HG03520 (cell line): ENCODE results near the gene LPCAT4.
"Not testable (repeated sequence)": the region's sequence is repeated elsewhere in the genome, so short reads cannot be mapped to it uniquely, and the experiment has no call there.

ENCODE experiments used
- ATAC-seq: cut with Tn5 transposase; IDR thresholded peaks from one replicate; pipeline ENCODE4 v1.9.1; 2021; ENCODE audit warnings: mild to moderate bottlenecking, moderate library complexity; ENCODE audit not compliant: unreplicated experiment

The LPCAT4 gene, protein sequence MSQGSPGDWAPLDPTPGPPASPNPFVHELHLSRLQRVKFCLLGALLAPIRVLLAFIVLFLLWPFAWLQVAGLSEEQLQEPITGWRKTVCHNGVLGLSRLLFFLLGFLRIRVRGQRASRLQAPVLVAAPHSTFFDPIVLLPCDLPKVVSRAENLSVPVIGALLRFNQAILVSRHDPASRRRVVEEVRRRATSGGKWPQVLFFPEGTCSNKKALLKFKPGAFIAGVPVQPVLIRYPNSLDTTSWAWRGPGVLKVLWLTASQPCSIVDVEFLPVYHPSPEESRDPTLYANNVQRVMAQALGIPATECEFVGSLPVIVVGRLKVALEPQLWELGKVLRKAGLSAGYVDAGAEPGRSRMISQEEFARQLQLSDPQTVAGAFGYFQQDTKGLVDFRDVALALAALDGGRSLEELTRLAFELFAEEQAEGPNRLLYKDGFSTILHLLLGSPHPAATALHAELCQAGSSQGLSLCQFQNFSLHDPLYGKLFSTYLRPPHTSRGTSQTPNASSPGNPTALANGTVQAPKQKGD

DNA sequence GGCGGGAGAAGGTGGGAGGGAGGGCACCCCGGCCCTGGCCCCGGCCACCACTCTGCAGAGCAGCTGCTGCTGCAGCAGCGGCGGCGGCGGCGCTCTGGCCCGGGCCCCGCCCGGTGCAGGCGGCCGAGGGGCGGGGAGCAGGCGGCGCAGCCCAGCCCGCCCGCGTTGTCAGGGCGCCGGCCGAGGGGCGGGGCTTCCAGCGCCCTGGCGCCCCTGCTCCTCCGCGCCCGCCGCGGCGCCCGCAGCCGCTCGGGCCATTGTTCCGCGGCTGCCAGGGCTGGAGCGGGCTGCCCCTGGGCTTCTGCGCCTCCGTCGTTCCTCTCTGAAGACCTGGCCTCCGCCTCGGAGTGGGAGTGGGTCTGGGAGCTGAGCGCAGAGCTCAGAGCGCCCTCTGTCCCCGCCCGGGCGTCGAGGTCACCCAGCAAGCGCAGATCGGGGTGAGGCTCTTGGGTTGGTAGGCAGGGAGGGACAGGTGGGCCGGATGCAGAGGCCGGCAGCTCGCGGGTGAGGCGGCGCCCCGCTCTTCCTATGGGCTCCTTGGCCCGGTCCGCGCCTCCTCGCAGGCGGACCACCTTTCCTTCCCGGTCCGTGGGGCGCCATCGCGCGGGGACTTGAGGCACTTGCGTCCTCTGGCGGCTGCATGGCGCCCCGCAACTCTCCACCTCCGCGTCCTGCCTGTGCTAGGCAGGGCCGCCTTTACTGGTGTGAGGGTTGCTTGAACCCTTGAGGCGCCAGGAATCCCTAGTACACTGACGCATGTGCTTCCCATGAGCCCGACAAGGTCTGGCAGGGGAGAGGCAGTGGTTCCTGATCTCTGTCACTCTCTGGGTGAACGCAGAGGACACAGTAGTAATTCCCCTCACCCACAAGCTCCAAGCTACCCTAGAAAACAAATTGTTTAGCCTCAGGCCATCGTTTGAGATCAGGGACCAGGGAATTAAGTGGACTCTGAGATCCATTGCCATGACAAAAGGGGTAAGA, at the start of gene LPCAT4:
Gene LPCAT4, minus strand, starts transcription at position 96 of the 981 bp plus-strand sequence. CDS start 96 bp downstream, outside the sequence.
- peak; percentile 70 for ATAC-seq

DNA sequence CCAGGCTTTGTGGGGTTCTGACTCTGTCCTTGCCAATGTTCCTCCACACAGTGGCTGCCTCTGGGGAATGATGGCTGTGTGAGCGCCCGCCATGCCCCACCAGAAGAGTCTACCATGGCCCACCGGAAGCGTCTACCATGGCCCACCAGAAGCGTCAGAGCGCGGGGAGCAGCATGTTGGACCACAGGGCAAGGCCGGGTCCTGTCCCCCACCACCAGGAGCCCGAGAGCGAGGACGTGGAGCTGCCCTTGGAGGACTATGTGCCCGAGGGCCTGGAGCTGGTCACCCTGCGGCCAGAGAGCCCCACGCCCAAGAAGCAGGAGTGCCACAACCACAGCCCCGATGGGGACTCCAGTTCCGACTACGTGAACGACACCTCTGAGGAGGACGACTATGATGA, 42.5 kb upstream of the LPCAT4 start:
- not testable (repeated sequence) for ATAC-seq

DNA sequence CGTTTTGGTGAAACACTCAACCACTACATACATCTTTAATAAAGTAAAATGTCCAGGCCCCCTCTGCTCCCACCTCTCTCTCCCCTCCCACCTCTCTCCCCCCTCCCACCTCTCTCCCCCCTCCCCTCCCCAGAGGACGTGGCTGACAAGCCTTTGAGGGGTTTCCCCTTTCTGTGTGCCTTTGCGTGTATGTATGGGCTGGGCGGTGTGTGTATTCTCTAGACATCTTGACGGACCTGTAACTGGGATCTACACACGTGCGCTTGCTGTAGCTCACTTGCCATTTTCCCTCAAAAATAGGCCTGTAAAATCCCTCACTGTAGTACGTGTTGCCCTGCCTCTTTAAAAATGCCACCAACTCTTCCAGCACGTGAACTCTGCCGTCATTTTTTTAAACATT, 42.0 kb upstream of the LPCAT4 start:
- not testable (repeated sequence) for ATAC-seq

DNA sequence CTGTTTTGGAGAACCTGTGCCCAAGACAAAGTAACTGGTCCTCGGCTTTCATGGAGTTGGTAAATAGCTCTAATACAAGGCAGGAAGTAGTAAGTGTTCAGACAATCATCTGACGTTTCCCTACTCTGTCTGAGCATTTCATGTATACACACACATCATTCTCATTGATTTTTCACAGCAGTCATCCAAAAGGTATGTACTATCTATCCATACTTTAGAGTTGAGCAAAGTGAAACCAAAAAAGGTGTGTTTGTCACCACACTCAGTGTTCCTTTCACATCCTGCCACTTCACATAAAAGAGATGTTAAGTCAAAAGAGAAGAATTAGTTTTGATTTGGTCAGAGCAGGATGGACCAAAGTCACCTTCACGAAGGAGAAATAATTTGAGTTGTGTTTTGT, 36.9 kb upstream of the LPCAT4 start:
- ATAC-seq, result not testable (repeated sequence)

DNA sequence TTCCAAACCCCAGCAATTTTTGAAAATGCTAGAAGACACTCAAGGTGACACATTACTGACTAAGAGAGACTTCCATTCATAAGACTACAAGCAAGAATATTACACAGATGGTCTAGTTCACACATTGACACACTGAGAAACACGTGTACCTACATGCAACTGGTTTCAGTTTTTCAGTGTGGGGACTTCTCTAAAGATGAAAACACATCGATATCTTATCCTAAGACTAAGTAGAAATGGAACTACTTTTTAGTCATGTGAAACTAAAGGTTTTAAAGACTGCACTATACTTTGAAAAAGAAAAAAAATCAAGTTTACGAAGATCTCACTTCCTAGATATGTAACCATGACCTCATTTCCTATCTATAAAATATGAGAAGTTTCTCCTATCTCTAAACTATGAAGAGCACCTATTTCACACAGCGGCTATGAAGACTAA, 36.2 kb upstream of the LPCAT4 start:
- ATAC-seq, result not testable (repeated sequence)

DNA sequence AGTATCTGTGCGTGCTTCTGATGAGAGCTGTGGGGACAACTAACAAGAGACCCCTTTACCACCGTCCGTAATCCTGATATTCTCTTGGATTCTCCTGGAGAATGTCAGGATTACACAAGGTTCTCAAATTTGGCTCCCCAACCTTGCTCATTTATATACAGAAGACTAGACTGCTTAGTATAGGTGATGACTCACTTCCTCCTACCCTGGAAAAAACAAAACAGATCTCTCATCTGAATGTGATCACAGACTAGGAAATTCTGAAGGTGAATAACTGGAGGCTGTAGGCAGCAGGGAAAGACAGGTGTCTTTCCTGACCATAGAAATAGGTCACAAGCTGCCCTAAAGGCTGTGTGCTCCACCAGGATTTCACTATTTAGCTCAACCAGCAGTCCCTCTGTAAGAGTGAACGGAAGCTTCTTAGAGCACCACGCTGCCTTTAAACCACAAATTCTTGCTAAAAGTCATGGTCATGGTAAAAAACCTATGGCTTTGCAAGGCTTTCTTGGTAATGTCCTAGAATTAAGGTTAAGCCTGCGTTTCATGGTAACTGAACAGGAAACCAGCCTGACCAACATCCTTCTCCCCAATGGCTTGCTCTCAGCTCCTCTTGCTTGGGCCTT, 30.8 kb upstream of the LPCAT4 start:
- not testable (repeated sequence) for ATAC-seq

DNA sequence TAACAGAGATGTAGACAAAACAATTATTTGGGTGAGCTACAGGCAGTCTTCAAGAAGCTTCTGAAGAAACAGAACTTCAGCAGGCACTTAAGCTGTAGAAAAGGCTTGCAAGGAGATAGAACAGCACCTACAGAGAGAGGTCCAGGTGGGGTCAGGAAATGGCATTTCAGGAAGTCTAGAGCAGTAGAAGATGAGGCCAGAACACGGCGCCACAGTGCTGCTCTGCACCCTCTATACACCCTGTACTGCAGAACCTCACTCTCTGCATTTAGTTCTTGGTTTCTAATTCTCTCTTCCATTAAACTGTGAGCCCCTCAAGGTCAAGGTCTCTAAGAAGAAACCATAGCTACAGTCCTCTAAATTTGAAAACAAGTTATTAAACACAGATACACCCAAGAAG, 26.0 kb upstream of the LPCAT4 start:
- not testable (repeated sequence) for ATAC-seq

DNA sequence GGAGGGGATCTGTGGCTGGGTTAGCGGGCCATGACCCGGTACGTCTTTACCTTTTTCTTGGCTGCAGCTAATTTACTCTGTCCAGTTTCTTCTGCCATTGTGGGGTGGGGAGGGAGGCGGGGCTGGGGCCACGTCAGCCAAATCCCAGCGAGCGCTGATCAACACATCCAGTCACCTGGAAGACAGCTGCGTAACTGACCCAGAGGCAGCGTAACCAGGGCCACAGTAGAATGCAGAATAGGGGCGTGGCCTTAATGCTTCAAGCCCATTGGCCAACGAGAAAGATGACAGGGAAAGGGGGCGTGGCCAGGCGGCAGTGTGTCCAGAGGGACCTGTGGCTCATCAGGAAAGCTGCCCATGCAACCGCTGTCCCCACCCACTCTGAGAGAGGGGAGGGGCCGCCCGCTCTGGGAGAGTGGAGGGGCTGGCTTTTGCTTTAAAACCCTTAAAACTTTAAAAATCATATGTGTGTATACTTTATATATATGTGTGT, 22.6 kb upstream of the LPCAT4 start:
- ATAC-seq, result not testable (repeated sequence)

DNA sequence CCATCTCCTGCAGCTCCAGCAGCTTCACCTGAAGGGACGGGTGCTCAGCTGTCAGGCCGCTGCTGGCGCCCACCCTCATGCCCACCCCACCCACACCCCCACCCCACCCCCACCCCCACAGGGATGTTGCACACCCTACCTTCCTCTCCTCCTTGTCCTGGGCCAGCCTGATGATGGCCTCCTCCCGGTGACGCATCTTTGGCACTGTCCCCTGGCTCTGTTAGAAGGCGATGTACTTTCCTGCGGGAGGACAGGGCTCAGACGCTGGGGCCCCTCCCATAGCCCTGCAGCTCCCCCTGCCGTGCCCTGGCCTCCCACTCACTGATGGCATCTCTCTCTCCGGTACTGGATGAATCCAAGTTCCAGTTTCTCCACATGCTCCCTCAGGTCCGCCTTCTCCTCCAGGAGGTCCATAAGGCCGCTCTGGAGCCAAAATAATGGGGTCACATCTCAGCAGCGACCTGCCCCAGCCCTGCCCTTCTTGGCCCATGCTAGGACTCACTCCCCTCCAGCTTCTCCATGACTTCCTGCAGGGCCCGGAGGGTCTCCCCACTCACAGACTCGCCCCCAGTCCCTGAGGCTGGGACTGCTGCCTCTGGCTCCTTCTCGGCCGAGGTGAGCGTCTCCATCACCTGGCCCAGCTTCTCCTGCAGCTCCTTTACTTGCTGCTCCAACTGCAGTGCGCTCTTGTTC, 15.0 kb upstream of the LPCAT4 start:
- not testable (repeated sequence) for ATAC-seq

DNA sequence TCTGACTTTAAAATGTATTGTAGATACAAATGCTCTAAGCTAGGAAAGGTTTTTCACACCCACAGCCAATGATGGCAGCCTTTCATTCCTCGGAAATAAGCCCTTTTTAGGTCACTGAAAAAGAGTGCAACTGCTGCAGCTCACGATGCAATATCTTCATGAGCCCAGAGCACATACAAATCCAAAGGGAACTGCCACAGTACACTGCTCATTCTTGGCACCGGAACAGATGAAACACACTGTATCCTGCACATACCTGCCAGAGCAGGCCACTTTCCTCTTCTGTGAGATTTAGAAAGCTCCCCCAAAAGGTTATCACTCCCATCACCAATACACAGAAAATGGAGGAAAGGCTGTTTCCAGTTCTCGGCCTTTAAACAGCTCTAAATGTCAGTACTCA, 13.5 kb upstream of the LPCAT4 start:
- not testable (repeated sequence) for ATAC-seq

DNA sequence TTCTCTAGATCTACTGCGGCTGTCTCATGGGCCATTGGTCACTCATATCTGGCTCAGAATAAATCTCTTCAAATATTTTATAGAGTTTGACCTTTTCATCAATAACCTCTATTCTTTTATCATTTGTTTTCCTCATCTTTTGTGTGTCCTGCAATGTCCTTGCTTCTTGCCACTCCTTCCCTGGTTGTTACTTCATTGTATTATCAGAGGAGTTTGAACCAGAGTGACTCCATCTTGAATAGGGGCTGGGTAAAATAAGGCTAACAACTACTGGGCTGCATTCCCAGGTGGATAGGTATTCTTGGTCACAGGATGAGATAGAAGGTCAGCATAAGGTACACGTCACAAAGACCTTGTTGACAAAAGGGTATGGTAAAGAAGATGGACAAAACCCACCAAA, 9.9 kb upstream of the LPCAT4 start:
- ATAC-seq, result no peak

DNA sequence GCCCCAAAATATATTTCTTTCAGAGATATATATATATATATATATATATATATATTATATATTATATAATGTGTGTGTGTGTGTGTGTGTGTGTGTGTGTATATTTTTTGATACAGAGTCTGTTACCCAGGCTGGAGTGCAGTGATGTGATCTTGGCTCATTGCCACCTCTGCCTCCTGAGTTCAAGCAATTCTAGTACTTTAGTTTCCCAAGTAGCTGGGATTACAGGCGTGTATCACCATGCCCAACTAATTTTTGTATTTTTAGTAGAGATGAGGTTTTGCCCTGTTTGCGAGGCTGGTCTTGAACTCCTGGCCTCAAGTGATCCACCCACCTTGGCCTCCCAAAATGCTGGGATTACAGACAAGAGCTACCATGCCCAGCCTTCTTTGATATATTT, 8.5 kb upstream of the LPCAT4 start:
- ATAC-seq, result not testable (repeated sequence)

DNA sequence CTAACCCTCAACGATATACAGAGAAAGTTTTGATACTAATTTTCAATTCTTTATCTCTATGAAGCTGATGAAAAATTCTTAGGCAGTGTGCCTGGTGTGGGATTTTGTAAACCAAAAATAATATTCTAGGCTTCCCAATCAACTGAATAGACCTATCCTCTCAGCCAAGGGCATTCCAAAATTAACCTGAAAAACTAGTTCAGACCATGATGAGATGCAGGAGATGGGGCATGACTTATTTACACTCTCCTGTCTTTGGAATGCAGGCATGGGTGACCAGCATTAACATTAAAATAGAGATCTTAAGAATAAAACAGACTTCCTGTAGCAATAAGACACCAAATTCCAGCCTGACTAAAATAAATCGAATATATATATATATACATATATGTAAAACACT, 7.8 kb upstream of the LPCAT4 start:
- no peak for ATAC-seq

DNA sequence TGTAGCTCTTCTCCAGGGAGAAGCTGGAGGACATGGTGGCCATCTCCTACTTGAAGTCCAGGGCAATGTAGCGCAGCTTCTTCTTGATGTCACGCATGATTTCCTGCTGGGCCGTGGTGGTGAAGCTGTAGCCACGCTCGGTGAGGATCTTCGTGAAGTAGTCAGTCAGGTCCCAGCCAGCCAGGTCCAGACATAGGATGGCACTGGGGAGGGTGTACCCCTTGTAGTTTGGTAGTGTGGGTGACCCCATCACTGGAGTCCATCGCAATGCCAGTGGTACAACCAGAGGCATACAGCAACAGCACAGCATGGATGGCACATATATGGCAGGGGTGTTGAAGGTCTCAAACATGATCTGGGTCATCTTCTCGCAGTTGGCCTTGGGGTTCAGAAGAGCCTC, 7.0 kb upstream of the LPCAT4 start:
- no peak for ATAC-seq

DNA sequence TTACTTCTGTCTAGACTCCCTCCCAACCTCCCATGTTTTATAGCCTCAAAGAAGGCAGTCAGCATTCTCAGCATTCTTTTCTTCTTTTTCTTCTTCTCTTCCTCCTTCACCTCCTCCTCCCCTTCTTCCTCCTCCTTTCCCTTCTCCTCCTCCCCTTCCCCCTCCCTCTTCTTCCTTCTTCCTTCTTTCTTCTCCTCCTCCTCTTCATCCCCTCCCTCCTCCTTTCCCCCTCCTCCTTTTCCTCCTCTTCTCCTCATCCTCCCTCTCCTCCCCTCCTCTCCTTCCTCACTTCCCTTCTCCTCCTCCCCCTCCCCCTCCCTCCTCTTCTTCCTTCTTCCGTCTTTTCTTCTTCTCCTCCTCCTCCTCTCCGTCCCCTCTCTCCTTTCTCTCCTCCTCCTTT, 3.6 kb upstream of the LPCAT4 start:
- no peak for ATAC-seq

DNA sequence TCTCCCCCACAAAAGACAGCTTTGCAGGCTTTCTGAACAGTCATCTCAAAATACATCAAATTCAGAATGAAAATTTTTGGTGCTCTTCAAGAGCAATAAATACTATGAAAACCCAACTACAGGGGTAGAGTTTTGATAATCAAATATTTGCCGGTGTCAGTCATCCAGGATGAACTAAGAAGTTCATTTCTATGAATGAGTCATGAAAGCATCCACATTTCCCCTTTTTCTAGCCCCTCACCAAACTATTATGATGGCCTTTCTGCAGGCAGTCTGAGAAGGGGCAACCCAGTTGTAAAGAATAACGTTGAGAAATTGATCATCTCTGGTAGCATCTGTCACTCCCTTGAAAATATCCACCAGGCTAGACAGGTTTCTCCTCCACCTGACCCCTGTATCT, 3.1 kb upstream of the LPCAT4 start:
- no peak for ATAC-seq

DNA sequence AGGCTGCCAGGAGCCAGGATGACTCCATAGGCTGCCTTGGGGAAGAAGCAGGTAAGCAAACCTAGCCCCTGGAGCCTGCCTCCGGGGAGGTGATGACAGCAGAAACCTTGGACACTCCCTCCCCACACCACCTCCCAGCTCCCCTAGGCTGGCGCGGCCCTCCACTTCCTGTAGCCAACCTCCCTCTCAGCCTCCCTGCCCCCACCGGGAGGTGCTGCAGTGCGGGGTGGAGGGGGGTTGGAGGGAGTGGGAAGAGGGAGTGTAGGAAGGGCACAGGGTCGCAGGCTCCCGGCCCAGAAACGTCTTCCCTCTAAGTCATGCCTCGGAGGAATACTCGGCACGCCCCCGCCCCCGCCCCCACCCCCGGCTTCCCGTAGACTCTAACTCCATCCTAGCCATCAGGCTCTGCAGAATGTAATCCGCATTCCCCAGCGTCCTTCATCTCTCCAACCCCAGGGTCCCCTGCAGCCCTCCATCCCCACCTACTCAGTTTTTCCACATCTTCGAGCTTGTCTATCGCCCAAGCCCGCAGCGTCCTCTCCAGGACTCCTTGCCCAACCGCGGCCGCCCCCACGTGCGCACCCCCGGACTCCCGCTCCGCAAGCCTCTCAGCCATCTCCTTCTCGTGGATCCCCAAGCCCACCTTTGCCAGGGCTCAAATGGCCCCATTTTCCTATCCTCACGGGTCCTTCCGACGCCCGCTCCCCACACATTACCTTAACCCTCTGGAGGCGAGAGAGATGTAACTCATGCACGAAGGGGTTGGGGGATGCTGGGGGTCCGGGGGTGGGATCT, 528 bp downstream of the LPCAT4 start:
- no peak for ATAC-seq

DNA sequence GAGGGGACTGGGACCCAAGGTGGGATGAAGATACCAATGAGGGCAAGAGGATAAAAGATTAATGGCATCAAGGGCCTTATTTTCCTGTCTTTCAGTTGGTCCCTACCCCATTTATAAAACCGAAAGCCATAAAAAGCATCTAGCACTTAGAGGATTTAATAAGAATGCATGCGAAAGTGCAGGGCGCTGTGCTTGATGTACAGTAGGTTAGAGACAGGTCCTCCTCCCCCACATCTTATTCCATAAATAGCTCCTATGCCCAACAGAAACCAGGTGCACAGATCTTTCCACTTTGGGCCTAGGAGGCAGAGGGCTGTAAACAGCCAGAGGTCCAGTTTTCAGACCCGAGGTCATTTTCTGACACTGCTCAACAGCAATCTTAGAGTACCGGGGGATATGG, 1.2 kb downstream of the LPCAT4 start:
- no peak for ATAC-seq

DNA sequence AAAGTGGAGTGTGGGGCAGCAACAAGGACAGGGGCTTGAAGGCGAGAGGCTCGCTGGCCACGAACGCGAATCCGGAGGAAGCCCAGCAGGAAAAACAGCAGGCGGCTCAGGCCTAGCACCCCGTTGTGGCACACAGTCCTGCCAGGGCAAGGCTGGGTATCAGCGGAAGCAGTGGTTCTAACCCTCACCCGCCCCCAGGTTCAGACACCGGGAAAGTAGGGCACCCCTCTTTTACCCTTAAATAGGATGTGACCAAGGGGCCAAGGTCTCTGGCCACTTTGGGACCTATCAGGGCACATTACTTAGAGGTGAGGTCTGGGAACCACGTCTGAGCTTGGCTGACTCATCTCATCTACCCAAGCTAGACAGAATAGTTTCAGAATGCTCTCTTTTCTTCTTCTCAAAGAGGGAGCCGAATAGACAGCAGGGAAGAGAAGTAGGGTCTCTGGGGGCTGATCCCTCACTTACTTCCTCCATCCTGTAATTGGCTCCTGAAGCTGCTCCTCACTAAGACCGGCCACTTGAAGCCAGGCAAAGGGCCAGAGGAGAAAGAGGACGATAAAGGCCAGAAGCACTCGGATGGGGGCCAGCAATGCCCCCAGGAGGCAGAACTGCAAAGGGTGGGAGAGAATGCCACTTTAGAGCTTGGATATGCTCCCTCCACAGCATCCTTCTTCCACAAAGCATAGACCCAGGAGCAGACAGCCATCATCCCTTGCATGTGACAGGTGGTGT, 1.7 kb downstream of the LPCAT4 start:
- ATAC-seq, result no peak
